NCI-H1694 treated with DMSO at 0.1 percent for 48 hours (cell line): Measurements from ENCODE around the gene KDM6A.
"Not testable (repeated sequence)": the region's sequence is repeated elsewhere in the genome, so short reads cannot be mapped to it uniquely, and the experiment has no call there.

Source experiments
- DNase-seq: peaks from one replicate; lab custom pipeline; 2025; lab: John Stamatoyannopoulos, UW

KDM6A gene

DNA sequence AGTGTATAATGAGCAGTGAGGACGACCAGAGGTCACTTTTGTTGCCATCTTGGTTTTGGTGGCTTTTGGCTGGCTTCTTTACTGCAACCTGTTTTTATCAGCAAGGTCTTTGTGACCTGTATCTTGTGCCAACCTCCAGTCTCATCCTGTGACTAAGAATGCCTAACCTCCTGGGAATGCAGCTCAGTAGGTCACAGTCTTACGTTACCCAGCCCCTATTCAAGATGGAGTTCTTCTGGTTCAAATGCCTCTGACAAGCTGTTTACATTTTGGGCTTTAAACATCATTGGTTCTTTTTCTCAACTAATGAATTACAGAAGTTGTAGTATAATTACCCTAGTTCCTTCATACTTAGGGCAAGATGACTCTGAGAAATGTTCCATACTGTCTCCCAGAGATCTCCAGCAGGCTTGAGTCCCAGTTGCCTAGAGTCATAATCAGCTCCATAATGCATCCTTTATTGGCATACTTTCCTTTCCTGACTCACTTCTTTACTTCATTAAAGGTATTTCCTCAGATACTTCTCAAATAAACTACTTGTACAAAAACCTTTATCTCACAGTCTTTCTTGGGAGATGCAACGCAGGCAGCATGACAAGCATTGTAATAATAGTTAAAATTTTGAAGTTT, 136.5 kb downstream of the KDM6A start:
- DNase-seq: no peak

DNA sequence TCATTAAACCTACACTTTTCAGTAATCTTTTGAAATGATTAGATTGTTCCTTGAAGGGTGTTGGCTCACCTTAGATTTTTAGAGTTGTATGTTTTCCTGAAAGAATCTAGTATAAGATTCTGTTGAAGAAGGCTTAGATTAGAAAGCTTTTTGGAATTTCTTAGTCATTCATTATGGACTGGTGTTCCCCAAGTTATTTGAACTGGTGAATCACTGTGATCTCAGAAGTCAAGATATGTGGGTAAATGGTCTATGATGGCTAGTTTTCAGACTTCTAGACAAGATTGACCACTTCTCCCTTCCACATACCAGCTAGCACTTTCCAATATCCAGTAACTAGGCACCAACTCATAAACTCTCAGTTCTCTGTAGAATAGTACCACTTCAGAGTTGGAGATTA, 138.1 kb downstream of the KDM6A start:
- no peak for DNase-seq

GRCh38 chrX:45011597-45011996, 138.6 kb downstream of the KDM6A start:
- DNase-seq: no peak

DNA sequence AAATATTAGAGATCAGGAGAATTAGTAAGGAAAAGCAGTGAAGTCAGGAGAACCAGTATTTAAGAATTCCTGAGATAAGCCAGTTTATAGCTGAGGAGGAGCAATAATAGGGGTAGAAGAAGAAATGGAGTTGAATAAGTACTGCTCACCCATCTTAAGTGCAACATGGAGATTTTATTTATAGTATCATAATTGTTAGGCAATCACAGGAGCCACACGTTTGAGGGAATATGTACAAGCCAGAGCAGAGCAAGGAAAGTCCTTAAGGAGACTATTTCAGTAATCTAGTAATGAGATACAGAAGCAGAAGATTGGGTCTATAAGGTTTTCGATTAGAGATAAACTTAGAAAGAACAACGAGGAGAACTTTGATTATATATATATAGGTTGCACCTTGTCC, 145.0 kb downstream of the KDM6A start:
- no peak for DNase-seq

DNA sequence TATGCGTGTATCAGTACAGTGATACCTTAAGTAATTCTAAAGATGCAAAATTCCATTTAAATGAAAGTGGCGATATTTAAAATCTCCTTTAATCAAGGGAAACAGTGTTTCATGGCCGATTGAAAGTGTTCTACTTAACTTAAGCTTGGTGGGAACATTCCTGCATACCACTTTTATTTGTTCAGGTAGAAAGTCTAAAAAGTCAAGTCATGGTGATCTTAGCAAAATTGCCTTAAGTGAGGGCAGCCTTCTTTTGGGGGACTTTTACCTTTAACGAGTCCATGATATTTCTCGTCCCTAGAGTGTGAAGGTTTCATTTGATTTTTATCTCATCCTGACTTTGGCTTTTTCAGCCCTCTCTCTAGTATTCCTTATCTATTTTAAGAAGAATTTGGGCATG, 149.2 kb downstream of the KDM6A start:
- DNase-seq: no peak

- no peak for DNase-seq
Measured at GRCh38 chrX:45024501-45024900, 151.5 kb downstream of the KDM6A start.

DNA sequence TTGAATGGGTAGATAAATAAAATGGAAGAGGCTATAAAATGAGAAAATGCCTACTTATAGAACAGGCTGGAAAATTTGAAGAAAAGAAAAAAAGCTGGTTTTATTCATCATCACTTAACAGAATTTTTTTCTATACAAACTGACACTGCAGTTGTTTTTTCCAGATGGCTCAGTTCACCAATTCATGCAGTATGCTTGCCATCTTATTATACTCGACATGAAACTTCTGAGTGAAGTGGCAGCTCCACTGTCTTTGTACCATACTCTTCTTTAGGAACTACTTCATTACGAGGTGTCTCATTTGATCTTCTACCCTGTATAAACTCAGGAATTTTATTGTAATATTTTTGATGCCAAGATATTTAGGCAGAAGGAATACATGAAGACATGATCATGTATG, 153.0 kb downstream of the KDM6A start:
- DNase-seq: no peak

GRCh38 chrX:45031830-45032378, 158.9 kb downstream of the KDM6A start:
- no peak for DNase-seq

- no peak for DNase-seq
Measured at GRCh38 chrX:45035071-45035470, 162.1 kb downstream of the KDM6A start.

DNA sequence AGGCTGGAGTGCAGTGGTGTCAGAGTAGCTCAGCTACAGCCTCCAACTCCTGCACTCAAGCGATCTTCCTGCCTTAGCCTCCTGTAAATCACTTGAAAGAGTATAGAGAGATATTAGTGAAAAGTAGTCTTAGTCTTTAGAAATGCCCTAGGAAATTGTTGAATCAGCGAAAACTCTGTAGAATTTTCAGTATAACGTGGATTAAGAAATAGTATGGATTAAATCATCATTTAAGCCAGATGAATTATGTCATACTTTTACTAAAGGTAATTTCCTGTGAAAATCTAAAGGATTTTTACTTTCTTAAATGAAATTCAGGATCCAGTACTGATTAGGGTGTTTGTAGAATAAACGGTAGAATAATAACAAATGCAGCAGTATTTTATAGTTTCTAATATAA, 163.2 kb downstream of the KDM6A start:
- no peak for DNase-seq

DNA sequence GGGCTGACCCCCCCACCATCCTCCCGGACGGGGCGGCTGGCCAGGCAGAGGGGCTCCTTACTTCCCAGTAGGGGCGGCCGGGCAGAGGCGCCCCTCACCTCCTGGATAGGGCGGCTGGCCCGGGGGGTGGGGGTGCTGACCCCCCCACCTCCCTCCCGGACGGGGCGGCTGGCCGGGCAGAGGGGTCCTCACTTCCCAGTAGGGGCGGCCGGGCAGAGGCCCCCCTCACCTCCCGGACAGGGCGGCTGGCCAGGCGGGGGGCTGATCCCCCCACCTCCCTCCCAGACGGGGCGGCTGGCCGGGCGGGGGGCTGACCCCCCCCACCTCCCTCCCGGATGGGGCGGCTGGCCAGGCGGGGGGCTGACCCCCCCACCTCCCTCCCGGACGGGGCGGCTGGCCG, 167.1 kb downstream of the KDM6A start:
- not testable (repeated sequence) for DNase-seq

DNA sequence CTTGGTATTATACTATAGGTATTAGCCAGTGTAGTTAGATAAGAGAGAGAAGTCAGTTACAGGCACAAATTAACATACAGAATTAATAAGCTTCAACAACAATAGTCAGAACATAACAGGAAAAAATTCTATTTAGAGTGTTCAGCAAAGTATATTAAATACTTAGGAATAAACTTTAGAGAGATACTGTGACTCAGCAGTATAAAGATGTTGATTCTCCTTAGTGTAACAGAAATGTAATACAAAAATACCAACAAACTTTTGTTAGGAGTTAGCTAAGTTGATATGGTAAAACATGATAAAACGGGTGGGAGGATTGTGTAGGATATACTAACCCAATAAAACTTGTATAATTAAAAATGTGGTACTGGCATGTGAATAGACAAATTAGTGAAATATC, 173.4 kb downstream of the KDM6A start:
- no peak for DNase-seq

- no peak for DNase-seq
Measured at GRCh38 chrX:45050558-45050957, 177.6 kb downstream of the KDM6A start.

- DNase-seq: no peak
Measured at GRCh38 chrX:45056428-45057145, 183.6 kb downstream of the KDM6A start.

- not testable (repeated sequence) for DNase-seq
Measured at GRCh38 chrX:45059906-45060305, 186.9 kb downstream of the KDM6A start.

DNA sequence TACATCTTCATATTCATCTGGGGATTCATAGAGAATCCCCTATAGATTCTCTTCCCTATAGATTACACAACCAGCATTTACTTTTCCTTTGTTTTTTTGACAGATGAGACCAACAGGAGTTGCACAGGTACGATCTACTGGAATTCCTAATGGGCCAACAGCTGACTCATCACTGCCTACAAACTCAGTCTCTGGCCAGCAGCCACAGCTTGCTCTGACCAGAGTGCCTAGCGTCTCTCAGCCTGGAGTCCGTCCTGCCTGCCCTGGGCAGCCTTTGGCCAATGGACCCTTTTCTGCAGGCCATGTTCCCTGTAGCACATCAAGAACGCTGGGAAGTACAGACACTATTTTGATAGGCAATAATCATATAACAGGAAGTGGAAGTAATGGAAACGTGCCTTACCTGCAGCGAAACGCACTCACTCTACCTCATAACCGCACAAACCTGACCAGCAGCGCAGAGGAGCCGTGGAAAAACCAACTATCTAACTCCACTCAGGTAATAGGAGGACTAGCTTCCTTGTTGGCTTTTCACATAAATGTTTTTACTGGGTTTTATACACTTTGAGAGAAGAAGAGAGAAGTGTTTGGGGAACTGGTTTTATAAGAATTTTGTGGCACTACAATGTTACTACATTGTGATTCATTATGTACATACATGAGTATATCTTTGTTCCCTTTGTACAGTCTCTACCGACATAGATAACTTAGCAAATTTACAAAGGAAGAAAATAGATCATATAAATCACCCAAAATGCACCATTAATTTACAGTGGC, 190.5 kb downstream of the KDM6A start:
- DNase-seq: no peak

DNA sequence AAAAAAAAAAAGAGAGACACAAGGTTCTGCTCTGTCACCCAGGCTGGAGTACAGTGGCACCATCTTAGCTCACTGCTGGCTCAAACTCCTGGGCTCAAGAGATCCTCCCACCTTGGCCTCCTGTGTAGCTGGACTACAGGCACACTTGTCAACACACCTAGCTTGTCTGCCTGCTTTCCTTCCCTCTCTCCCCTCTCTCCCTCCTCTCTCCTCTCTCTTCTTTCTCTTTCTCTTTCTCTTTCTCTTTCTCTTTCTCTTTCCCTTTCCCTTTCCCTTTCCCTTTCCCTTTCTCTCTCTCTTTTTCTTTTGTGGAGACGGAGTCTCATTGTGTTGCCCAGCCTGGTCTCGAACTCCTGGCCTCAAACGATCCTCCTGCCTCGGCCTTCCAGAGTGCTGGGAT, 195.6 kb downstream of the KDM6A start:
- no peak for DNase-seq

DNA sequence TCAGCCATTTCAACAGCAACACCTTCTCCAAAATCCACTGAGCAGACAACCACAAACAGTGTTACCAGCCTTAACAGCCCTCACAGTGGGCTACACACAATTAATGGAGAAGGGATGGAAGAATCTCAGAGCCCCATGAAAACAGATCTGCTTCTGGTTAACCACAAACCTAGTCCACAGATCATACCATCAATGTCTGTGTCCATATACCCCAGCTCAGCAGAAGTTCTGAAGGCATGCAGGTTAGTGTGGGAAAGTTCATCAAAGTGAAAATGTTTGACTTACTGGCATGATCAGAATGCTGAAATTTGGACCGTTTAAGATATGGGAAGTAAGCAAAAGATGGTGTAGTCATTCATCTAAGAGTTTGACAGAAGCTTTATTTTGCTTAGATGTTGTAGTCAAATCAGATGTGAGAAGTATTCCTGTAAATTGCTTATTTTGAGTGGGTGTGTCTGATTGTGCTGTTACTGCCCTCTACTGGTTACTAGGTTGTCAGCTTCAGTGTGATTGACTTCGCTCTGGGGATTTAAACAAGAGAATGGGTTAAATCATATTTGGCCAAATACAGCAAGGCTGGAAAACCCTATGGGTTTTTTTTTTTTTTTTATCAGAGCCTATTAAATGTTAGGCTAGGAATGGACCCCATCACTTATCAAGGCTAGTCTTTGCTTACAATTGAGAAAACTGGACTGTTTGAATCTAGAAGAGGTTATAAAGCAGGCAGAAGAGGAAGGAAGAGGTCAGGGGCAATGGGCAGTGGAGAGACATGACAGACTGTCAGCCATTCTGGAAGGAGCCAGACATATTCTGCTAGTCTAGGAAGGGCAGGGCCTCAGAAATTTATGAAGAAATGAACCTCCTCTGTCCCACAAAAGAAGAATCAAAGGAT, 197.4 kb downstream of the KDM6A start:
- peak; percentile 37 for DNase-seq

DNA sequence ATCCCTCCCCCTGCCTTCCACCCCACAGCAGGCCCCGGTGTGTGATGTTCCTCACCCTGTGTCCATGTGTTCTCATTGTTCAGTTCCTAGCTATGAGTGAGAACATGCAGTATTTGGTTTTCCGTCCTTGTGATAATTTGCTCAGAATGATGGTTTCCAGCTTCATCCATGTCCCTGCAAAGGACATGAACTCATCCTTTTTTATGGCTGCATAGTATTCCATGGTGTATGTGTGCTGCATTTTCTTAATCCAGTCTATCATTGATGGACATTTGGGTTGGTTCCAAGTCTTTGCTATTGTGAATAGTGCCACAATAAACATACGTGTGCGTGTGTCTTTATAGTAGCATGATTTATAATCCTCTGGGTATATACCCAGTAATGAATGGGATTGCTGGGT, 200.0 kb downstream of the KDM6A start:
- not testable (repeated sequence) for DNase-seq

GRCh38 chrX:45077748-45078424, 204.9 kb downstream of the KDM6A start:
- no peak for DNase-seq

- DNase-seq: no peak
Measured at GRCh38 chrX:45083314-45083713, 210.3 kb downstream of the KDM6A start.
